Heart left ventricle (tissue), 13 donors: Measurements from ENCODE around the gene DRC1.

Experiments
- POLR2A ChIP-seq, 2 donors: fragments of 450-650 bp; IDR thresholded peaks; one replicate each; pipeline ENCODE4 v1.6.1; 2017; ENCODE audit warnings: antibody characterized with exemption in 2 of 2, mild to moderate bottlenecking in 2 of 2, moderate library complexity in 2 of 2
- TF ChIP-seq, protein P1 (sequence below), 12 donors: fragments of 200-600 bp; sonication (generic) in 4 of 12; IDR thresholded peaks; one replicate each; pipeline versions ENCODE4 v1.5.0 to v1.8.0; 2018 to 2022; ENCODE audit warnings: antibody characterized with exemption in 12 of 12, mild to moderate bottlenecking in 5 of 12
- donor health status: ischemic (EF 13 %, LVEDD 7.1; RV severe dilation, severe dysfunction).
- donor health status: DM: no; HTN: yes; CAD: no.
- donor health status: DM: no; HTN: no; CAD: no.
- donor health status: ischemic (EF 25% LVEDD 6.9; RV normal size, moderate dysfunction).
- donor health status: ischemic (EF 25% LVEDD 5.7; RV mildly dilated, moderate dysfunction).
- donor health status: ischemic (EF 35%, LVEDD 5.7; RV mildly dilated, moderate dysfunction).
- donor health status: nonischemic (EF 11% LVEDD 7.7; RV severe dilation, severe dysfunction).
- donor health status: DM: yes; HTN: yes; CAD: no.
- donor health status: PGD.
- donor health status: ischemic (EF 29% LVEDD 5.4; RV normal size, mild dysfunction).
- donor health status: nonischemic (EF 23%, LVEDD 6.1; RV moderate dilation, normal function).

DNA sequence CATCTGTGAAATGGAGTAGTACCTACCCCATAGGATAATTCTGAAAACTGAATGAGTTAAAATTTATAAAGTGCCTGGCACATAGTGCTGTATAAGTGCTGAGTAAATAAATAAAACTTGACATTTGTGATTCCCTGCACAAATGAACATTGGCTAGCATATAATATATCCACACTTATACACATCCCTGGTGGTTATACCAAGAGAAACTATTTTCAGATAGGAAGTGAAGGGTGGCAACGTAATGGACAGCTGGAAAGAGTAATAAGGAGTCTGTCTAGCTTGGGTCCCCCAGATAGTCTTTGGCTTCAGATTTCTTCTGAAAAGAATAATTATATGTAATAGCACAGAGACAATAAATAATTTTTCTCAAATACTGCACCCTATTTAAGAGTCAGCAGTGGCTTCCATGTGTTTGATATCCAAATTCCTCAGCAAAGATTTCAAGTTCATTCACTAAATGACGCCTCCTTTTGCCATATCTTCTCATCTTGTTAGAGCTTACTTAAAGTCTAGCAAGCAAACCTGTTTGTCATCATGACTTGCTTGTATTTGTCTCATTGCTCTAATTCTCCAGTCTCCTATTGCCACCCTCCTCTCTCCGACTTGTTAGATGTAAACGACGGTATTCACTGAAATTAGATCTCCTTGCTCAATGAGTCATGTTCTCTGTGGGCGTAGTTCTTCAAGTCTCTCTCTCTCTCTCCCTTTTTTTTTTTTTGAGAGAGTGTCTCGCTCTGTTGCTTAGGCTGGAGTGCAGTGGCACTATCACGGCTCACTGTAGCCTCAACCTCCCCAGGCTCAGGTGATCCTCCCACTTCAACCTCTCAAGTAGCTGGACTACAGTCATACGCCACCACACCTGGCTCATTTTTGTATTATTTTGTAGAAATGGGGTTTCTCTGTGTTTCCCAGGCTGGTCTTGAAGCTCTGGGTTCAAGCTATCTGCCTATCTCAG, 46.4 kb upstream of the DRC1 start:
- TF ChIP-seq POLR2A (IDR thresholded peaks at IDR 0.05) = no peak
- TF ChIP-seq, protein P1, sequence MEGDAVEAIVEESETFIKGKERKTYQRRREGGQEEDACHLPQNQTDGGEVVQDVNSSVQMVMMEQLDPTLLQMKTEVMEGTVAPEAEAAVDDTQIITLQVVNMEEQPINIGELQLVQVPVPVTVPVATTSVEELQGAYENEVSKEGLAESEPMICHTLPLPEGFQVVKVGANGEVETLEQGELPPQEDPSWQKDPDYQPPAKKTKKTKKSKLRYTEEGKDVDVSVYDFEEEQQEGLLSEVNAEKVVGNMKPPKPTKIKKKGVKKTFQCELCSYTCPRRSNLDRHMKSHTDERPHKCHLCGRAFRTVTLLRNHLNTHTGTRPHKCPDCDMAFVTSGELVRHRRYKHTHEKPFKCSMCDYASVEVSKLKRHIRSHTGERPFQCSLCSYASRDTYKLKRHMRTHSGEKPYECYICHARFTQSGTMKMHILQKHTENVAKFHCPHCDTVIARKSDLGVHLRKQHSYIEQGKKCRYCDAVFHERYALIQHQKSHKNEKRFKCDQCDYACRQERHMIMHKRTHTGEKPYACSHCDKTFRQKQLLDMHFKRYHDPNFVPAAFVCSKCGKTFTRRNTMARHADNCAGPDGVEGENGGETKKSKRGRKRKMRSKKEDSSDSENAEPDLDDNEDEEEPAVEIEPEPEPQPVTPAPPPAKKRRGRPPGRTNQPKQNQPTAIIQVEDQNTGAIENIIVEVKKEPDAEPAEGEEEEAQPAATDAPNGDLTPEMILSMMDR (IDR thresholded peaks at IDR 0.05) = no peak
